ENCODE measurements around the gene MYOM3. TPM values are rescaled to one million over a fixed set of nuclear protein-coding genes. Genes with fewer than 3 reads are reported as not detected.
"Not testable (repeated sequence)": the region's sequence is repeated elsewhere in the genome, so short reads cannot be mapped to it uniquely, and the experiment has no call there.

Gene MYOM3
- total RNA-seq, 1 donor from 2014 or later: 0.25 TPM

- H3K27ac ChIP-seq: no peak overlapping the region
- H3K27me3 ChIP-seq: no peaks in the 10 kb centered on the region
- intact Hi-C loops (cut with DNase I): no loop called here
These were observed 79.0 kb downstream of the MYOM3 start for GRCh38 chr1:24032981-24033380.

GRCh38 chr1:24030976-24031516 lies 80.9 kb downstream of the MYOM3 start:
- DNase-seq (ENCODE audit: extremely low spot score in 2 of 2); H3K4me3 ChIP-seq; H3K4me1 ChIP-seq; H3K36me3 ChIP-seq; H3K9me3 ChIP-seq; H3K27me3 ChIP-seq; intact Hi-C loops (cut with DNase I); H3K27ac ChIP-seq: not testable (repeated sequence)

More at GRCh38 chr1:24032981-24033380, 79.0 kb downstream of the MYOM3 start:
- DNase-seq (ENCODE audit: extremely low spot score in 2 of 2): no peak
- TF ChIP-seq CTCF (IDR thresholded peaks at IDR 0.05) (no peak), POLR2A (IDR thresholded peaks at IDR 0.05) (no peak), POLR2AphosphoS5 (IDR thresholded peaks at IDR 0.05; ENCODE audit: insufficient read depth in 1 of 2, low read depth in 1 of 2) (no peak)
- no peaks in the 10 kb centered on the region for H3K36me3 ChIP-seq
- no peaks in the 10 kb centered on the region for H3K9me3 ChIP-seq
- no peak overlapping the region for H3K4me3 ChIP-seq
- H3K4me1 ChIP-seq: no peaks in the 10 kb centered on the region

GRCh38 chr1:24027838-24028468 lies 84.0 kb downstream of the MYOM3 start:
- no peaks in the 10 kb centered on the region for H3K36me3 ChIP-seq

GRCh38 chr1:24022581-24023361 lies 89.2 kb downstream of the MYOM3 start:
- H3K9me3 ChIP-seq: no peaks in the 10 kb centered on the region
- no peak for DNase-seq (ENCODE audit: extremely low spot score in 2 of 2)
- H3K27me3 ChIP-seq: no peaks in the 10 kb centered on the region
- peaks cover 27% of the 10 kb centered on the region for H3K4me1 ChIP-seq
- no peak overlapping the region for H3K4me3 ChIP-seq
- TF ChIP-seq POLR2AphosphoS5 (IDR thresholded peaks at IDR 0.05; ENCODE audit: insufficient read depth in 1 of 2, low read depth in 1 of 2) (peak in 1 of 2 donors; percentile 7), CTCF (IDR thresholded peaks at IDR 0.05) (no peak)
- intact Hi-C loops (cut with DNase I): no loop called here
- H3K27ac ChIP-seq: peak overlapping the region; percentile 7
- no peaks in the 10 kb centered on the region for H3K36me3 ChIP-seq

More at GRCh38 chr1:24027838-24028468, 84.0 kb downstream of the MYOM3 start:
- intact Hi-C loops (cut with DNase I): loop anchor here (5.0 kb wide), 1 partner anchor 71 kb away; the partner anchor contains the start of gene PNRC2
- Histone ChIP-seq H3K4me1 (no peaks in the 10 kb centered on the region), H3K27me3 (no peaks in the 10 kb centered on the region), H3K27ac (no peak overlapping the region), H3K4me3 (no peak overlapping the region), H3K9me3 (no peaks in the 10 kb centered on the region)
- TF ChIP-seq POLR2A (IDR thresholded peaks at IDR 0.05) (no peak), CTCF (IDR thresholded peaks at IDR 0.05) (peak in 2 of 3 experiments; percentile 32 to 50)
- DNase-seq (ENCODE audit: extremely low spot score in 2 of 2): no peak

- Histone ChIP-seq H3K9me3 (no peaks in the 10 kb centered on the region), H3K27ac (peak overlapping the region; percentile 81), H3K36me3 (no peaks in the 10 kb centered on the region), H3K4me3 (no peak overlapping the region), H3K27me3 (no peaks in the 10 kb centered on the region), H3K4me1 (peaks cover 37% of the 10 kb centered on the region)
- TF ChIP-seq CTCF (IDR thresholded peaks at IDR 0.05) (no peak), POLR2AphosphoS5 (IDR thresholded peaks at IDR 0.05; ENCODE audit: insufficient read depth in 1 of 2, low read depth in 1 of 2) (no peak), POLR2A (IDR thresholded peaks at IDR 0.05) (no peak)
- no peak for DNase-seq (ENCODE audit: extremely low spot score in 2 of 2)
- intact Hi-C loops (cut with DNase I): no loop called here
These were observed 90.3 kb downstream of the MYOM3 start for GRCh38 chr1:24021403-24022266.

All from vagina (tissue), 2 donors.